GM06990 (cell line): ENCODE measurements around the gene CPT2.

Experiments
- DNase-seq: peaks from one replicate; pipeline ENCODE4 v3.0.0-alpha.2; 2011; ENCODE audit not compliant: insufficient read length; ENCODE audit errors: extremely low read depth
- H3K27me3 ChIP-seq: replicated peaks from 2 replicates; pipeline ENCODE4 v1.6.0; 2011; ENCODE audit warnings: low read length; ENCODE audit not compliant: control insufficient read depth, insufficient read depth
- H3K36me3 ChIP-seq: 2 replicates; pipeline ENCODE4 v1.5.1; 2011; ENCODE audit warnings: low read length; ENCODE audit not compliant: control insufficient read depth, insufficient read depth
- H3K4me3 ChIP-seq: replicated peaks from 2 replicates; pipeline ENCODE4 v1.5.1; 2011; ENCODE audit warnings: low read depth, mild to moderate bottlenecking, control low read depth, low read length
- TF ChIP-seq, protein P1 (sequence below): IDR thresholded peaks from 2 replicates; pipeline ENCODE4 v1.5.1; 2011; ENCODE audit warnings: low read length, control low read depth, mild to moderate bottlenecking, inconsistent platforms; ENCODE audit not compliant: insufficient read depth, poor library complexity, severe bottlenecking

The CPT2 gene

DNA sequence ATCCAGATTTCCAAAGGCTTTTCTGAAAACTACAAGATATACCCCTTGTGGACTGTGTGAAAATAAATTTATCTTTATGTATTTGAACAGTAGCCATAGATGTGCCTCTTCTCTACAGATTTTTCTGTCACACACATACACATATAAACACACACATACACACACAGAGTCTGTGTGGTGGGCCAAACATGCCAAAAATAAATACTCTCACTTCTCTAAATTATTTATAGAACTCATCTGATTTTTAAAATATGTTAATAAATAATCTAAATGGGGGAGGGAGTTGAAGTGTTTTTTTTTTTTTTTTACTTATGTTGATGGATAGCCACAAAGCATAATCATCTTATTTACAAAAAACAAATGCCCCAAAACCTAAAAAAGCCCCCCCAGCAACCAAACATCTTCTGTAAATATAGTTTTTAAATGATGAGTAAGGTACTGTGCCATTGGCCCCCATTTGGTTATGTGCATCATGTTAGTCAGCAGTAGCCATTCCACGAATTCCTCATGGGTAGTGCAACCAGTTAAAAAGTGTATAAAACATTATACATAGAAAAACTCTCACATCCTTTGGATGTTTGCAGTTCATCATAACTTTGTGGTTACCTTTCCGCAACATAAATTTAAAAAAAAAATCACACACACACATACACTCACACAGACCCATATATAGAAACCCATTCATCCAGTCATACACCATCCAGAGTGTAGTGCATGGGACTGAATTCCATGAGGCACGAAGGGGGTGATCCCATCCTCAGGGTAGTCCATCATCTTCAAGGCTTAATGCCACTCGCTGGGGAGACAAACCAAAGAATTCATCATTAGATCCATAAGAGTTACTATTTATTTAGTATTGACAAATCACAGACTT, 49.9 kb downstream of the CPT2 start:
- TF ChIP-seq, protein P1, sequence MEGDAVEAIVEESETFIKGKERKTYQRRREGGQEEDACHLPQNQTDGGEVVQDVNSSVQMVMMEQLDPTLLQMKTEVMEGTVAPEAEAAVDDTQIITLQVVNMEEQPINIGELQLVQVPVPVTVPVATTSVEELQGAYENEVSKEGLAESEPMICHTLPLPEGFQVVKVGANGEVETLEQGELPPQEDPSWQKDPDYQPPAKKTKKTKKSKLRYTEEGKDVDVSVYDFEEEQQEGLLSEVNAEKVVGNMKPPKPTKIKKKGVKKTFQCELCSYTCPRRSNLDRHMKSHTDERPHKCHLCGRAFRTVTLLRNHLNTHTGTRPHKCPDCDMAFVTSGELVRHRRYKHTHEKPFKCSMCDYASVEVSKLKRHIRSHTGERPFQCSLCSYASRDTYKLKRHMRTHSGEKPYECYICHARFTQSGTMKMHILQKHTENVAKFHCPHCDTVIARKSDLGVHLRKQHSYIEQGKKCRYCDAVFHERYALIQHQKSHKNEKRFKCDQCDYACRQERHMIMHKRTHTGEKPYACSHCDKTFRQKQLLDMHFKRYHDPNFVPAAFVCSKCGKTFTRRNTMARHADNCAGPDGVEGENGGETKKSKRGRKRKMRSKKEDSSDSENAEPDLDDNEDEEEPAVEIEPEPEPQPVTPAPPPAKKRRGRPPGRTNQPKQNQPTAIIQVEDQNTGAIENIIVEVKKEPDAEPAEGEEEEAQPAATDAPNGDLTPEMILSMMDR: no peak
- no peak for DNase-seq
- Histone ChIP-seq H3K4me3 (no peak overlapping the region), H3K27me3 (no peaks in the 10 kb centered on the region), H3K36me3 (peaks cover 12% of the 10 kb centered on the region)

DNA sequence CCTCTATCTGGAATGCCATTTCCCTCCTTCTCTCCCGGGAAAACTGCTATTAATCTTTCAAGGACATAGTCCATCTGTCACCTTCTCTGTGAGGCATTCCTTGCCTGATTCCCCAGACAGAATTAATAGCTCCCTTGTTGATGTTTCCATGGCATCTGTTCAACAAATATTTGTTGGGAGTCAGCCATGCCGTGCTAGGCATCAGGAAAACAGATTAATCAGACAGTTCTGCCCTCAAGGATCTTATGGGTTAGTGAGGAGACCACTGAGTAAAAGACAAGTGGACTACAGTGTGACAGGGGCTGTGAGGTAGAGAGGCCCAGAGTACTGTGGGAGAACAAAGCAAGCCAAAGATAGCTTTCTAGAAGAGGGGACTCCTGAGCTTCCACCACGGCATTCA, 53.1 kb downstream of the CPT2 start:
- DNase-seq: no peak
- H3K27me3 ChIP-seq: no peaks in the 10 kb centered on the region
- peaks cover 16% of the 10 kb centered on the region for H3K36me3 ChIP-seq
- H3K4me3 ChIP-seq: no peak overlapping the region
- TF ChIP-seq, protein P1: no peak

DNA sequence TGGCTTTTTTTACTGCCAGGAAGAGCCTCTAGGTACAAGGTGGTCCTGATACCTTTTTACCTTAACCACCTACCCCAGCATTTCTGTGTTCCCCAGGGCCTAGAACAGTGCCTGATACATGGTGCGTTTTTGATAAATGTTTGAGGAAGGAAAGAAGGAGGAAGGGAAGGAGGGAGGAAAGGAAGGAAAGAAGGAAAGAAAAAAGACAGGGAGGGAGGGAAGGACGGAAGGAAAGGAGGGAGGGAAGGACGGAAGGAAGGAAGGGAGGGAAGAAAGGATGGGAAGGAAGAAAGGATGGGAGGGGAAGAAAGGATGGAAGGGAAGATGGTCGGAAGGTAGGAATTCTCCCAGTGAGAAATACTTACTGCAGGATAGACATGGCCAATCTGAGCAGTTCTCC, 53.7 kb downstream of the CPT2 start:
- no peak for DNase-seq
- TF ChIP-seq, protein P1: no peak
- no peak overlapping the region for H3K4me3 ChIP-seq
- H3K27me3 ChIP-seq: no peaks in the 10 kb centered on the region
- peaks cover 19% of the 10 kb centered on the region for H3K36me3 ChIP-seq

DNA sequence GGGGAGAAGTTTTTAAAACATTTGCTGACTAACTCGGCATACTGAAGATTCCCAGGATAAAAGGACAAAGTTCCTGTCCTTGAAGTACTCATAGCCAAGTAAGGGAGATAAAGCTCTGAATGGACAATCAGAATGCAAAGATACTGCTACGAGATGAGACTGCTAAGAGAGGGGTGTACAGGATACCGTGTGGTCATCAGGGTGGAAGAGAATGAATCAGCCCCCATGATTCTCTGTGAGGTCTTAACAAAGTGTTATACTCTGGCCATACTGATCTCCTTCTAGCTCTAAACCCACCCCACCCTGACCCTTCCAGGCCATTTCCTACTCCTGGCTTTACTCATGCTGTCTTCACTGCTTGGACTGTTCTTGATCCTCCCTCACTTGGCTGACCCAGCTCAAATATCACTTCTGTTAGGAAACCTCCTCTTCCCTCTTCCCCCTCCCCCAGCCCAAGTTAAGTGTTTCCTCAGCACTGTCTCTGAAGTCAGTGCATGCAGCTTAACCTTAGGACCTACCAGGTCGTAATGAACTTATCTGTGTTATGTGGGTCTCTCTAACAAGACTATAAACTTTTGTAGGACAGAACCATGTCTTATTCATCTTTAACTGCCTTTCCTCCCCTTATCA, 57.5 kb downstream of the CPT2 start:
- H3K4me3 ChIP-seq: no peak overlapping the region
- DNase-seq: no peak
- peaks cover 28% of the 10 kb centered on the region for H3K36me3 ChIP-seq
- no peaks in the 10 kb centered on the region for H3K27me3 ChIP-seq
- TF ChIP-seq, protein P1: no peak

DNA sequence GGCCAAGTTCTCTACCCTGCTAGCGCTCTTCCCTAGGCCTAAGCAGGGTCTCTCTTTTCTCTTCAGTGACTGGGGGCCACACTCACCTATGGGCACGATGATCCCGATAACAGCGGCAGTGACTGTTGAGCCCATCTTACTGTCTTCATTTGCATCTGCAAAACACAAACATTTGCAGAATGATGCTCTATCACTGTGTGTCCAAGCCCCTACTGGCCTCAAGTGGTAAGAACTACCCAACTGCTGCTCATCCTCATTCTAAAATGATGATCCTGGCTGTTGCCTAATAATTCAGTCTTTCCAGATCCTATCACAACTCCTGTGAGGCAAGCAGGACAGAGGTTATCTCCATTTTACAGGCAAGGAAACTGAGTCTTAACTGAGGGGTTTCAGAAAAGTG, 58.4 kb downstream of the CPT2 start:
- DNase-seq: no peak
- Histone ChIP-seq H3K36me3 (peaks cover 27% of the 10 kb centered on the region), H3K27me3 (no peaks in the 10 kb centered on the region), H3K4me3 (no peak overlapping the region)
- TF ChIP-seq, protein P1: no peak
